PC-9 (cell line): Measurements from ENCODE around the gene RNU1-4.
"Not testable (repeated sequence)": the region's sequence is repeated elsewhere in the genome, so short reads cannot be mapped to it uniquely, and the experiment has no call there.

Experiments used
- CTCF ChIP-seq: fragments of 200-600 bp; sonication (generic); conservative IDR thresholded peaks from 2 replicates; pipeline ENCODE4 v1.6.1; 2017; ENCODE audit warnings: mixed run types, antibody characterized with exemption, mild to moderate bottlenecking, moderate library complexity
- EZH2 ChIP-seq: fragments of 200-600 bp; sonication (generic); IDR thresholded peaks from 2 replicates; pipeline ENCODE4 v1.8.0; 2017; ENCODE audit warnings: antibody characterized with exemption, low read depth

DNA sequence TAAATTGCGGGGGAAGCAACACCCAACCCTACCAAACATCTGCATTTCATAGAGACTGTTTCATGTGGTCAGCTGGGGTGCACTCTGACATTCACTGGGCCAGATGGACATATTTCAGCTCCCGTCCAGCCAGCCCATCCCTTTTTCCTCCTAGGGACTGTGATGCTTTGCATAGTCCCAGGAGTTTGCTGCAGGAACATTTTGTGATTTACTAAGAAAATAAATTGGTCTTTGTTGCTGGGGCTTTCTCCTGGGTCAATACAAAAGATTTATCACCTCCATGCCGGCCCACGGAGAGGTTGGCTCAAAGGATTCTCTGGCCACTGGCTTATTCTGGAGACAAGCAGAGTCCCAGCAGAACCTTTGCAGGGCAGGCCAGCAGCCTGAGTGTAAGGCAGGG lies 46.0 kb downstream of the RNU1-4 start:
- not testable (repeated sequence) for TF ChIP-seq CTCF, EZH2
